Nephron (organoid): ENCODE results near the gene XPO5.

Experiments
- H3K27ac Mint-ChIP-seq, 3 experiments: 2 replicates each; pipeline ENCODE4 v1.8.0; 2020; ENCODE audit warnings: mixed read lengths in 3 of 3, mild to moderate bottlenecking in 2 of 3, moderate library complexity in 1 of 3
- H3K27me3 Mint-ChIP-seq: 2 replicates; pipeline ENCODE4 v1.8.0; 2021; ENCODE audit warnings: low read depth, mild to moderate bottlenecking, moderate library complexity, mixed read lengths
- H3K36me3 Mint-ChIP-seq: 2 replicates; pipeline ENCODE4 v1.8.0; 2020; ENCODE audit warnings: low read depth, mixed read lengths
- H3K4me1 Mint-ChIP-seq: 2 replicates; pipeline ENCODE4 v1.8.0; 2020; ENCODE audit warnings: mixed read lengths
- H3K4me3 Mint-ChIP-seq, 3 experiments: 2 replicates each; pipeline ENCODE4 v1.8.0; 2020; ENCODE audit warnings: mild to moderate bottlenecking in 3 of 3, mixed read lengths in 3 of 3, moderate library complexity in 2 of 3
- H3K9me3 Mint-ChIP-seq: 2 replicates; pipeline ENCODE4 v1.8.0; 2020; ENCODE audit warnings: mixed read lengths
- CTCF ChIP-seq, 3 experiments: fragments of 200-600 bp; sonication (generic); IDR thresholded peaks; one replicate each; pipeline ENCODE4 v1.5.0; 2021; ENCODE audit warnings: antibody characterized with exemption in 3 of 3; ENCODE audit not compliant: unreplicated experiment in 3 of 3

The XPO5 gene

GRCh38 chr6:43494766-43495165 is 81.1 kb downstream of the XPO5 start:
- Mint-ChIP-seq H3K4me3 (no peak overlapping the region), H3K27me3 (no peaks in the 10 kb centered on the region), H3K27ac (no peak overlapping the region), H3K36me3 (peaks cover 15% of the 10 kb centered on the region), H3K9me3 (no peaks in the 10 kb centered on the region), H3K4me1 (peaks cover 44% of the 10 kb centered on the region)
- TF ChIP-seq CTCF (IDR thresholded peaks at IDR 0.05; ENCODE audit: unreplicated experiment in 3 of 3) = no peak

GRCh38 chr6:43494321-43494720 is 81.5 kb downstream of the XPO5 start:
- H3K9me3 Mint-ChIP-seq = no peaks in the 10 kb centered on the region
- TF ChIP-seq CTCF (IDR thresholded peaks at IDR 0.05; ENCODE audit: unreplicated experiment in 3 of 3) = no peak

GRCh38 chr6:43493833-43494232 is 82.0 kb downstream of the XPO5 start:
- H3K4me3 Mint-ChIP-seq = no peak overlapping the region
- no peaks in the 10 kb centered on the region for H3K9me3 Mint-ChIP-seq
- H3K27me3 Mint-ChIP-seq = no peaks in the 10 kb centered on the region
- TF ChIP-seq CTCF (IDR thresholded peaks at IDR 0.05; ENCODE audit: unreplicated experiment in 3 of 3) = no peak
- H3K4me1 Mint-ChIP-seq = peaks cover 43% of the 10 kb centered on the region
- H3K27ac Mint-ChIP-seq = peak overlapping the region in 1 of 3 experiments; percentile 25
- peaks cover 7% of the 10 kb centered on the region for H3K36me3 Mint-ChIP-seq

More at GRCh38 chr6:43494321-43494720, 81.5 kb downstream of the XPO5 start:
- Mint-ChIP-seq H3K4me1 (peaks cover 41% of the 10 kb centered on the region), H3K27me3 (no peaks in the 10 kb centered on the region), H3K4me3 (no peak overlapping the region), H3K36me3 (peaks cover 11% of the 10 kb centered on the region), H3K27ac (no peak overlapping the region)

- H3K36me3 Mint-ChIP-seq = peaks cover 5% of the 10 kb centered on the region
- TF ChIP-seq CTCF (IDR thresholded peaks at IDR 0.05; ENCODE audit: unreplicated experiment in 3 of 3) = no peak
- no peak overlapping the region for H3K4me3 Mint-ChIP-seq
- H3K27ac Mint-ChIP-seq = no peak overlapping the region
- H3K4me1 Mint-ChIP-seq = peaks cover 49% of the 10 kb centered on the region
- H3K27me3 Mint-ChIP-seq = no peaks in the 10 kb centered on the region
- no peaks in the 10 kb centered on the region for H3K9me3 Mint-ChIP-seq
Measured at GRCh38 chr6:43493230-43493629, 82.6 kb downstream of the XPO5 start.

- H3K27me3 Mint-ChIP-seq = no peaks in the 10 kb centered on the region
- H3K27ac Mint-ChIP-seq = no peak overlapping the region
- H3K36me3 Mint-ChIP-seq = peaks cover 5% of the 10 kb centered on the region
- TF ChIP-seq CTCF (IDR thresholded peaks at IDR 0.05; ENCODE audit: unreplicated experiment in 3 of 3) = no peak
- peaks cover 53% of the 10 kb centered on the region for H3K4me1 Mint-ChIP-seq
- peak overlapping the region in 1 of 3 experiments; percentile 48 for H3K4me3 Mint-ChIP-seq
- H3K9me3 Mint-ChIP-seq = no peaks in the 10 kb centered on the region
Measured at GRCh38 chr6:43492673-43493072, 83.2 kb downstream of the XPO5 start.
